Pancreas (tissue), 10 donors: ENCODE measurements around the gene ZBTB20. TPM values are rescaled to one million over a fixed set of nuclear protein-coding genes. Genes with fewer than 3 reads are reported as not detected.

ENCODE experiments used
- ATAC-seq, 4 donors: fragments of 200-7000 bp; cut with Tn5 transposase; one replicate each; pipeline versions ENCODE4 v1.8.0 to v1.9.1; 2020; ENCODE audit warnings: mild to moderate bottlenecking in 4 of 4, moderate library complexity in 4 of 4
- DNase-seq, 6 donors: peaks; one replicate each; pipeline ENCODE4 v3.0.0-alpha.2; 2020
- FAIRE-seq: peaks from 2 replicates; lab custom pipeline; 2012; peaks lifted over from hg19 to GRCh38; lab: Jason Lieb, UNC
- H3K27ac ChIP-seq, 4 donors: fragments of 200-600 bp; sonication (generic); 1 replicate in 3 of 4; 2 replicates in 1 of 4; pipeline versions ENCODE4 v1.5.0 to v1.8.0; 2020
- H3K27me3 ChIP-seq, 4 donors: fragments of 200-600 bp; one replicate each; pipeline ENCODE4 v1.8.0; 2021
- H3K36me3 ChIP-seq, 3 donors: fragments of 200-600 bp; sonication (generic) in 1 of 3; one replicate each; pipeline versions ENCODE4 v1.5.0 to v1.8.0; 2020 to 2021
- H3K4me1 ChIP-seq, 3 donors: fragments of 200-600 bp; one replicate each; pipeline ENCODE4 v1.8.0; 2021
- H3K4me3 ChIP-seq, 4 donors: fragments of 200-600 bp; sonication (generic) in 2 of 4; one replicate each; pipeline versions ENCODE4 v1.5.0 to v1.8.0; 2020 to 2021
- H3K9me3 ChIP-seq, 4 donors: fragments of 200-600 bp; one replicate each; pipeline ENCODE4 v1.8.0; 2021
- CTCF ChIP-seq, 4 donors: fragments of 200-600 bp; sonication (generic) in 3 of 4; IDR thresholded peaks; one replicate each; pipeline versions ENCODE4 v1.5.0 to v1.8.0; 2021; ENCODE audit warnings: antibody characterized with exemption in 4 of 4
- WGBS, 2 donors: extraction: QIAGEN DNeasy Blood & Tissue Kit; methylation state at CpG; one replicate each; pipeline ENCODE4 v1.1.7; 2013; 5-methylcytosine and 5-hydroxymethylcytosine counted together
- intact Hi-C, 3 donors: fragments of 100-400 bp; cut with DNase I; formaldehyde crosslinking; loops; one replicate each; pipeline versions ENCODE4 v1.11.1 to v1.14.2; 2022
- polyA plus RNA-seq, 2 donors: library from polyadenylated mRNA; stranded (reverse); fragments of 200-250 nt; gene quantifications; one replicate each; pipeline ENCODE4 v1.2.3, GENCODE V29; 2013
- total RNA-seq, 6 donors: library from RNA; stranded (reverse); fragmentation: NEBNext Ultra II Directional in 4 of 6; extraction: Animal tissue kit (Norgen Biotek cat#: 25700) in 4 of 6; gene quantifications; one replicate each; pipeline versions ENCODE4 v1.2.1 to v1.2.4, GENCODE V29; 2021 to 2023
- donor health status: healthy with polysubstance abuse.
- donor health status: DM: no; HTN: no; CAD: no; lungs with moderate emphysema.
- donor health status: DM: no; HTN: no; CAD: no.
- donor health status: control.
- donor health status: control.
- donor health status: Bipolar disorder and iron deficiency.
- donor health status: DM: yes; HTN: yes; CAD: no.
- donor health status: DM: no; HTN: no; CAD: no.
- donor health status: DM: no; HTN: no; CAD: no.
- donor health status: DM: yes; HTN: yes; CAD: no.

Gene ZBTB20
- total and polyA plus RNA-seq, 8 donors: 1.3 to 81.5 (median 43.7) TPM

DNA sequence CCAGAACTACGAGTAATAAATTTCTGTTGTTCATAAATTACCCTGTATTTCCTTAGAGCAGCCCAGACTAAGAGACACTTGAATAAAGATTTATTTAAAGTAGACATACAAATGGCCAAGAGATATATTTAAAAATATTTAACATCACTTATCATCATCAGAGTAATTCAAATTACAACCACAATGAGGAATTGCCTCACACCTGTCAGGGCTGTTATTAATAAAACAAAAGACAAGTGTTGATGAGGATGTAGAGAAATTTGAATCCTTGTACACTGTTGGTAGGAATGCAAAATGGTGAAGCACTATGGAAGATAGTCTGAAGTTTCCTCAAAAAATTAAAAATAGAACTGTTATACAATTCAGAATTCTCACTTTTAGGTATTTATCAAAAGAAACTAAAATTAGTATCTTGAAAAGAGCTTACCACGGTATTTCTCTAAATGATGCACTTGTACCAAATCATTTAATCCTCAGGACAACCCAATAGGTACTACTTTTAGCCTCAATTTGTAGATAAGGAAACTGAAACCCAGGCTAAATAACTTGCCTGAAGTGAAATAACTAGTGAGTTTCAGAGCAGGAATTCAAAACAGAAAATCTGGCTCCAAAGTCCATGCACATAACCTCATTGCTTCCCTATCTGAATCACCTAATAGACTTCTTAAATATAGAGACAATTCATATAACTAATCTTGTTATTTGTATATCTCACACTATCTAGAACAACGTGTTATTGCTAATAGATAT lies 69.4 kb downstream of the ZBTB20 start:
- H3K4me3 ChIP-seq: no peak overlapping the region
- TF ChIP-seq CTCF (IDR thresholded peaks at IDR 0.05): no peak
- DNase-seq (no peak), ATAC-seq (peak in 3 of 4 donors; percentile 45 to 62 (median 52)), FAIRE-seq (no peak)
- intact Hi-C loops: no loop called here
- no peak overlapping the region for H3K27ac ChIP-seq
- 65 to 72% methylated on average over 3 of the region's 3 CpGs for WGBS, 2 donors
- peaks cover 7 to 13% (median 7%) of the 10 kb centered on the region in 3 donors for H3K4me1 ChIP-seq
- no peaks in the 10 kb centered on the region for H3K27me3 ChIP-seq
- no peaks in the 10 kb centered on the region for H3K36me3 ChIP-seq
- no peaks in the 10 kb centered on the region for H3K9me3 ChIP-seq

- intact Hi-C loops: no loop called here
- FAIRE-seq: no peak
- Histone ChIP-seq H3K27me3 (no peaks in the 10 kb centered on the region), H3K4me3 (no peak overlapping the region), H3K36me3 (no peaks in the 10 kb centered on the region), H3K9me3 (no peaks in the 10 kb centered on the region), H3K4me1 (peaks cover 0 to 13% (median 7%) of the 10 kb centered on the region in 3 donors), H3K27ac (no peak overlapping the region)
- no peak for TF ChIP-seq CTCF (IDR thresholded peaks at IDR 0.05)
- peak in 3 of 4 donors; percentile 49 to 66 (median 56) for ATAC-seq
- no peak for DNase-seq
These were observed 72.6 kb downstream of the ZBTB20 start for GRCh38 chr3:115074502-115074901.

DNA sequence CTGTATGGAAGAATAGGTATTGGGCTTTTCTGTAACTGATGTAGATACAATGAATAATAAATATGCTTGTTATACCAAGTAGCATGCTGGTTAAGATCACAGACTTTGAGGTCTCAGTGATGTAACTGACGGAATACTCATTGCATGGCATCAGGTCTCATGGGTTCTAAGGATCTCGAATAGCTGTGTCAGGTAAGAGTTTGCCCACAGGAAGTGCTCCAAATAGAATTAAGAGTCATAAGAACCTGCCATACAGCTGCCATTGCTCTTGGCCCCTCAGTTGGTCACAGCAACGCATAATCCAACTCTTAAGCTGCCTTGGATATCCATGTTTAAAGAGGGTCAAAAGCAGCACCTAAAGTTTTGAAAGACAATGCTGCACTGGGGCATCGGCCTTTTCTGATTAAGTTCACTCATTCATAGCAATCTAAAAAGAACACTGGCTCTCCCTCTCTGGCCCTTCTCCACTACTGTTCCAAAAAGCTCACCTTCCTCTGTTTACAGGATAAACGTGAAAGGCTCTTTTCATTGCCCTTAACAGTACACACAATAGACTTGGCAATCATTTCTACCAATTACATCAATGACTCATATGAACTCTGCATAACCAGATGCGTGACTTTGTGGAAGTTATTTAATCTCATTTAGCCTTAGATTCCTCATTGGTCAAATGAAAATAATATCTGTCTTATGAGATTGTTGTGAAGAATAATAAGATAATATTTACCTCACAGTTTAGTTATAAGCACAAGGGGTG lies 74.6 kb downstream of the ZBTB20 start:
- 67 to 69% methylated on average over 6 of the region's 6 CpGs for WGBS, 2 donors
- TF ChIP-seq CTCF (IDR thresholded peaks at IDR 0.05): no peak
- intact Hi-C loops: no loop called here
- ATAC-seq (peak in 3 of 4 donors; percentile 71 to 76 (median 74)), FAIRE-seq (peak; percentile 39), DNase-seq (no peak)
- no peak overlapping the region for H3K27ac ChIP-seq
- H3K4me1 ChIP-seq: peaks cover 0 to 13% (median 7%) of the 10 kb centered on the region in 3 donors
- no peaks in the 10 kb centered on the region for H3K36me3 ChIP-seq
- no peak overlapping the region for H3K4me3 ChIP-seq
- no peaks in the 10 kb centered on the region for H3K27me3 ChIP-seq
- no peaks in the 10 kb centered on the region for H3K9me3 ChIP-seq

GRCh38 chr3:115071601-115072000 lies 75.5 kb downstream of the ZBTB20 start:
- DNase-seq: no peak
- Histone ChIP-seq H3K36me3 (no peaks in the 10 kb centered on the region), H3K4me3 (no peak overlapping the region), H3K9me3 (no peaks in the 10 kb centered on the region), H3K27me3 (no peaks in the 10 kb centered on the region), H3K4me1 (peaks cover 0 to 13% (median 7%) of the 10 kb centered on the region in 3 donors), H3K27ac (no peak overlapping the region)
- intact Hi-C loops: no loop called here
- no peak for TF ChIP-seq CTCF (IDR thresholded peaks at IDR 0.05)
- ATAC-seq: no peak
- FAIRE-seq: no peak
- WGBS, 2 donors: 86 to 90% methylated on average over 5 of the region's 5 CpGs
